ENCODE results near the gene ST14.

- no peak for TF ChIP-seq CTCF (IDR thresholded peaks at IDR 0.05)
- TF ChIP-seq POLR2A (IDR thresholded peaks at IDR 0.05) = no peak
These were observed 8.8 kb upstream of the ST14 start for GRCh38 chr11:130150790-130151189.

Data from Peyer's patch (tissue), 4 donors.